Activated naive CD4-positive, alpha-beta T cell treated with anti-CD3 and anti-CD28 coated beads, Interleukin-2, amount 50 U/mL, for 16 hours (primary cell): ENCODE measurements around the gene ARRDC4.
"Not testable (repeated sequence)": the region's sequence is repeated elsewhere in the genome, so short reads cannot be mapped to it uniquely, and the experiment has no call there.

Experiments used
- DNase-seq: peaks from one replicate; pipeline ENCODE4 v3.0.0-alpha.2; 2020

ARRDC4 gene

GRCh38 chr15:97966924-97967620 is 6.6 kb downstream of the ARRDC4 start:
- DNase-seq: no peak

GRCh38 chr15:97967881-97968280 is 7.4 kb downstream of the ARRDC4 start:
- DNase-seq: no peak

GRCh38 chr15:97968380-97968779 is 7.9 kb downstream of the ARRDC4 start:
- no peak for DNase-seq

GRCh38 chr15:97972366-97972765 is 11.9 kb downstream of the ARRDC4 start:
- DNase-seq: no peak

GRCh38 chr15:97976129-97976528 is 15.6 kb downstream of the ARRDC4 start:
- DNase-seq: no peak

- no peak for DNase-seq
Measured at GRCh38 chr15:97976766-97977503, 16.4 kb downstream of the ARRDC4 start.

- no peak for DNase-seq
Measured at GRCh38 chr15:97977734-97978133, 17.2 kb downstream of the ARRDC4 start.

- DNase-seq: no peak
Measured at GRCh38 chr15:97978401-97979139, 18.1 kb downstream of the ARRDC4 start.

- DNase-seq: no peak
Measured at GRCh38 chr15:97979140-97979520, 18.6 kb downstream of the ARRDC4 start.

GRCh38 chr15:97981058-97981457 is 20.6 kb downstream of the ARRDC4 start:
- DNase-seq: no peak

- DNase-seq: no peak
Measured at GRCh38 chr15:97981758-97982157, 21.3 kb downstream of the ARRDC4 start.

- no peak for DNase-seq
Measured at GRCh38 chr15:97984157-97984556, 23.7 kb downstream of the ARRDC4 start.

GRCh38 chr15:97985979-97986378 is 25.5 kb downstream of the ARRDC4 start:
- DNase-seq: not testable (repeated sequence)

- no peak for DNase-seq
Measured at GRCh38 chr15:97986781-97987180, 26.3 kb downstream of the ARRDC4 start.

GRCh38 chr15:97989299-97989698 is 28.8 kb downstream of the ARRDC4 start:
- no peak for DNase-seq

- no peak for DNase-seq
Measured at GRCh38 chr15:97991972-97992541, 31.6 kb downstream of the ARRDC4 start.

- no peak for DNase-seq
Measured at GRCh38 chr15:97992823-97993222, 32.3 kb downstream of the ARRDC4 start.

GRCh38 chr15:97993310-97993738 is 32.8 kb downstream of the ARRDC4 start:
- DNase-seq: no peak

- no peak for DNase-seq
Measured at GRCh38 chr15:97994236-97994635, 33.7 kb downstream of the ARRDC4 start.

GRCh38 chr15:97995192-97995591 is 34.7 kb downstream of the ARRDC4 start:
- DNase-seq: no peak

- DNase-seq: no peak
Measured at GRCh38 chr15:97995881-97996603, 35.5 kb downstream of the ARRDC4 start.

GRCh38 chr15:97998307-97999071 is 38.0 kb downstream of the ARRDC4 start:
- no peak for DNase-seq
